HG02981 (cell line): Measurements from ENCODE around the gene ABCC8.
A peak's percentile ranks its signal among the peaks of the same experiment; 100 is the strongest.

ENCODE experiments used
- ATAC-seq: cut with Tn5 transposase; IDR thresholded peaks from one replicate; pipeline ENCODE4 v1.9.1; 2021; ENCODE audit warnings: mild to moderate bottlenecking, moderate library complexity; ENCODE audit not compliant: unreplicated experiment

The ABCC8 gene

GRCh38 chr11:17389211-17389956 is 87.3 kb downstream of the ABCC8 start:
- peak; percentile 48 for ATAC-seq

GRCh38 chr11:17388609-17389210 is 87.9 kb downstream of the ABCC8 start, which contains the start of gene KCNJ11:
Gene KCNJ11, minus strand, starts transcription at chr11:17388659. Its CDS starts 568 bp downstream, at chr11:17388091.
- peak; percentile 36 for ATAC-seq

GRCh38 chr11:17387811-17388210 is 88.8 kb downstream of the ABCC8 start:
- ATAC-seq: no peak

GRCh38 chr11:17387254-17387653 is 89.4 kb downstream of the ABCC8 start:
- ATAC-seq: no peak

- peak; percentile 55 for ATAC-seq
These were observed 90.1 kb downstream of the ABCC8 start for GRCh38 chr11:17386331-17387084.

- no peak for ATAC-seq
These were observed 90.7 kb downstream of the ABCC8 start for GRCh38 chr11:17385926-17386325.

GRCh38 chr11:17385492-17385891 is 91.2 kb downstream of the ABCC8 start:
- no peak for ATAC-seq

- peak; percentile 46 for ATAC-seq
These were observed 92.6 kb downstream of the ABCC8 start for GRCh38 chr11:17384002-17384511.

- ATAC-seq: no peak
These were observed 93.2 kb downstream of the ABCC8 start for GRCh38 chr11:17383461-17383860.

GRCh38 chr11:17382046-17382728 is 94.5 kb downstream of the ABCC8 start:
- no peak for ATAC-seq

GRCh38 chr11:17381156-17381555 is 95.5 kb downstream of the ABCC8 start:
- no peak for ATAC-seq

GRCh38 chr11:17379383-17380180 is 97.1 kb downstream of the ABCC8 start:
- ATAC-seq: no peak

- ATAC-seq: no peak
These were observed 98.0 kb downstream of the ABCC8 start for GRCh38 chr11:17378655-17379054.

- ATAC-seq: no peak
These were observed 100.2 kb downstream of the ABCC8 start for GRCh38 chr11:17376493-17376892.

GRCh38 chr11:17375547-17375946 is 101.1 kb downstream of the ABCC8 start:
- no peak for ATAC-seq

- no peak for ATAC-seq
These were observed 105.0 kb downstream of the ABCC8 start for GRCh38 chr11:17371614-17372013.

GRCh38 chr11:17369684-17370243 is 106.9 kb downstream of the ABCC8 start:
- no peak for ATAC-seq

GRCh38 chr11:17369094-17369493 is 107.6 kb downstream of the ABCC8 start:
- no peak for ATAC-seq

- ATAC-seq: no peak
These were observed 108.1 kb downstream of the ABCC8 start for GRCh38 chr11:17368551-17368950.

GRCh38 chr11:17366495-17366894 is 110.2 kb downstream of the ABCC8 start:
- no peak for ATAC-seq
